ENCODE data around the gene C6orf47. TPM values are rescaled to one million over a fixed set of nuclear protein-coding genes. Genes with fewer than 3 reads are reported as not detected.

Gene C6orf47
- total RNA-seq, 1 donor from 2014 or later: 16.5 TPM

DNA sequence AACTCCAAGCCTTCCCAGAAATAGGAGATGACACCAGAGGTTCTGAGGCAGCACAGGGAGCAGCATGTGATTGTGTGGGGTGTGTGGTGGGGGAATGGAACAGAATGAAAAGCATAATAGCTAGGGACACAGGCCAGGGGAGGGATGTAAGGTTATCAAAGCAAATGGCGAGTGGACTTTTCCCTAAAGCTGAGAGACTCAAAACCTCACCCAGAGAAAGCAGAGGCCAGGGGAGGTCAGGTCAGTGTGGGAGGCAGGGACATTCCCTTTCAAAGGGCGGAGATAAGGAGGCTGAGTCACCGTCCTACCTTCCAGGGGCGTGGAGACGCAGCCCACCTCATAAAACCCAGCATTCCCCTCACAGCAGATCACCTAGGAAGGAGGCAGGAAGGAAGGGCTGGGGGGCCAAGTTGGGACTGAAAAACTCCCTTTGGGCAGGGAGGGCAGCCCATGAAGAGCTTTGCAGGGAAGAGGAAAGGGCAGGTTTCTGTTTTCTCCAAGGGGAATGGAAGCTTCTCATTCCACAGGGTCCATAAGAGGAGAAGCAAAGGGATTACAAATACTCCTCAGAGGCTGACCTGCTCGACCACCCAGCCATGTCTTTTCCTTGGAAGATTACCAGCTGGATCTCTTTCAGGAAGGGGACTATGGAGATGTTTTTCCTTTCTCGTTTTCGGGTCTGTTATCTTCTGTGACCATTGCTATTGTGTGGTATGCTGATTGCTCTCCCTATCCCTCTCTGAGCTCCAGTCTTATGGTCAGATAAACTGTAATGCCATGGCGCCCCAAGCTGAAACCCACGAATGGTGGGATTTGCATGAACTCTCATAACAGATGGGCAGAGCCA lies 29.9 kb upstream of the C6orf47 start:
- no peak for DNase-seq
- intact Hi-C loops (cut with DNase I): no loop called here

GRCh38 chr6:31689249-31690110 lies 28.9 kb upstream of the C6orf47 start:
- intact Hi-C loops (cut with DNase I): loop anchor here (10.0 kb wide), 1 partner anchor 85 kb away; the partner anchor contains the start of gene VWA7
- DNase-seq (no peak), ATAC-seq (ENCODE audit: poor library complexity) (no peak)

More for the DNA sequence above, 29.9 kb upstream of the C6orf47 start:
- no peak for ATAC-seq (ENCODE audit: poor library complexity)

GRCh38 chr6:31687860-31688693 lies 27.5 kb upstream of the C6orf47 start:
- intact Hi-C loops (cut with DNase I): loop anchor here (10.0 kb wide), 1 partner anchor 87 kb away; the partner anchor contains the start of gene VWA7
- DNase-seq: no peak
- no peak for ATAC-seq (ENCODE audit: poor library complexity)

DNA sequence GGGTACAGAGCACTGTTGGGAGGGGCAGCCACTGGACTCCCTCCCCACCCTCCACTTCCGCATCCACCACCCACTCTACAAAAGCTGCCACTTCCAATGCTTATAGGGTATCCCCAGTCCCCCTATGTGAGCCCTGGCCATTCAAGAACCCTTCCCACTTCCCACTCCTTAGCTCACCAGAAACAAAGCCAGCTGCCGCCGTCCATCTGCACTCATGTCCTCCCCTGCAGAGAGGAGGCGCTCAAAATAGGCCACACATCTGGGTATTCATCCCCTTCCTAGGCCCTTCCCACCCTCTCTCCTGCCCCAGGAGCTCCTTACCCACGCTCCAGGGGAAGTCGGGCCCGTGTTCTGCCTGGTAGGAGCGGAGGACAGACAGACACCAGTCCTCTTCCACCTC lies 26.7 kb upstream of the C6orf47 start:
- DNase-seq (no peak), ATAC-seq (ENCODE audit: poor library complexity) (no peak)
- intact Hi-C loops (cut with DNase I): loop anchor here (10.0 kb wide), 1 partner anchor 87 kb away; the partner anchor contains the start of gene VWA7

DNA sequence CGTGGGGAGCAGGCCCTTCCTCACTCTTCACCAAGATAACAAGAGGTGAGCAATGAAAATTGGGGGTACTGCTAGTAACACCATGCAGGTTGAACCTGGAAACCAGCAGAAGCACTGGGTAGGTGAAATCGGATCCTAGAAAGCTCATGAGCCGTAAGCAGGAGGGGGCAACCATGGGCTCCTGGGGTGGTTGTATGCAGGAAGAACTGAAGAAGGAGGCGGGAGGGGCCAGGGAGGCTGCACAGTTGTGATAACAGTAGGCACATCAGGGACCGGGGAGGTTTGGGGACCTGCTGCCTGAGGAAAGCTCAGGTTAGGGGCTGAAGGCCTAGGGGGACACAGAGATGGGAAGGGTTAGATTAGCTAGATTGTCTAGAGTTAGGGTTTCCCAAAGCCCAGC lies 25.9 kb upstream of the C6orf47 start:
- DNase-seq: no peak
- ATAC-seq (ENCODE audit: poor library complexity): no peak
- intact Hi-C loops (cut with DNase I): loop anchor here (10.0 kb wide), 1 partner anchor 88 kb away; the partner anchor contains the start of gene VWA7

DNA sequence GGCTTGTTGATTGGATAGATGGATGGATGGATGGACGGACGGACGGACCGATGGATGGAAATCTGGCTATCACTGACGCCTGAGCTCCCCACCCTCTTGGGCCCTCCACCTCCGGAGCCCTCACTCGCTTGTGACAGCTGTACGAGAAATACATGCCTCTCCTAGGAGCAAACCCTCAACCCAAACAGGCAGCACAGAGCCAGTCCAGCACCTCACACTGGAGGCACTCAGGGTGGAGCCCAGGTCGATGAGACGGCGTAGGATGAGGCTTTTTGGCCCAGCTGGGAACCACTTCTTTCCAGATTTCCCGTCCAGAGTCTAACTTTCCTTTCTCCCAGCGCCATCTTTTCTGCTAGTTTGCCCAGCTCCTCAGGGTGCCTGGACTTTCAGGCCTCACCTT lies 23.0 kb upstream of the C6orf47 start:
- intact Hi-C loops (cut with DNase I): loop anchor here (5.0 to 10.0 kb wide), 2 partner anchors 91 to 269 kb away; partner anchors contain the start of gene VWA7
- ATAC-seq (ENCODE audit: poor library complexity) (no peak), DNase-seq (no peak)

- DNase-seq: peak; percentile 67
- ATAC-seq (ENCODE audit: poor library complexity): peak; percentile 76
- intact Hi-C loops (cut with DNase I): loop anchor here (2.0 to 10.0 kb wide), 3 partner anchors 94 to 271 kb away; partner anchors contain the start of gene VWA7
Measured at GRCh38 chr6:31681135-31681671, 20.6 kb upstream of the C6orf47 start.

GRCh38 chr6:31680226-31681134 lies 19.9 kb upstream of the C6orf47 start, which contains the start of gene LY6G5C:
TSS of gene LY6G5C (minus strand) at chr6:31681067. CDS start at chr6:31680373, 694 bp downstream.
- ATAC-seq (ENCODE audit: poor library complexity) (peak; percentile 94), DNase-seq (peak; percentile 88)
- intact Hi-C loops (cut with DNase I): loop anchor here (2.0 to 10.0 kb wide), 3 partner anchors 94 to 272 kb away; partner anchors contain the start of gene VWA7

- no peak for ATAC-seq (ENCODE audit: poor library complexity)
- no peak for DNase-seq
- intact Hi-C loops (cut with DNase I): no loop called here
Measured at GRCh38 chr6:31677955-31678354, 17.4 kb upstream of the C6orf47 start.

DNA sequence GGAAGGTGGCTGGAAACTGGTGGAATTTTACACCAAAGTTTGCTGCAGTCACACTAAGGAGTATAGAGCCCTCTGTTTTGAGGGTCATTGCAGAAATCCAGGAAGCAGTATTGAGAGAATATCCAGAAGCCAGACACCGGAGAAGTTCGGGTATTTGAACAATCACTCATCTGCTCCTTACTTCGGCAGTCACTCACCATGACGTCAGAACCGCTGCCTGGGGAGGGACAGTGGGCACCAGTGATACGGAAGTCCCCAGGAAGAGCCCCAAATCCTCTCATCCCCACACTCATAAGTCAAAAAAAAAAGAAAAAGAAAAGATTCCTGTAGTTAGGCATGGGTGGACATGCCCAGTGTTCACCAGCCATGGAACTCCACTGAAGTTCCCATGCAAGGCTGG lies 16.3 kb upstream of the C6orf47 start:
- ATAC-seq (ENCODE audit: poor library complexity): no peak
- intact Hi-C loops (cut with DNase I): no loop called here

DNA sequence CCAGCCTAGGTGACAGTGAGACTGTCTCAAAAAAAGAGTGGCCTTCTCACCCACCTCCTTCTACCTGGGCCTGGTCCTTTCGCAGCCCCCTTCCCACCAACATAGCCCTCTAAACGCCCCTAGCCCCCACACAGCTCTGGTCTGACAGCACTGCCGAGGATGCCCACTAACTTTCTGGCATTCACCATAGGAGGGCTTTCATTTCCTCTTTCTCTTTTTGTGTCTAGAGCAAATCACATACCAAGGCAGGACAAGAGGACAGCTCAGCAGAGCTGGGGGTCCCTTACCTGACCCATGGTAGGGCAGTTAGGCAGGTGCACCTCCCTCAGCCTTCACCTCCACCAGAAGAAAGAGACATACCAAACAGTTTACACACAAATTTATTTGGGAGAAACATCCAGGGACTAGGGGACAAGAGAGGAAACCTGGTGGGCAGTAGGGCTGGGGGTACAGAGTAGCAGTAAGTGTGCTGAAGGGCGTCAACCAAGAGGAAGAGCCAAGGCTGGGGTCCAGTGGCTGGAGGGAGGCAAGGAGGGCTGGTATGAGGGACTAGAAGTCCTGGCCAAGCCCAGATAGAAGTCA lies 15.8 kb upstream of the C6orf47 start:
- DNase-seq: no peak
- intact Hi-C loops (cut with DNase I): no loop called here
- ATAC-seq (ENCODE audit: poor library complexity): no peak

More for the DNA sequence above, 16.3 kb upstream of the C6orf47 start:
- DNase-seq: no peak

GRCh38 chr6:31669676-31670075 lies 9.1 kb upstream of the C6orf47 start, which contains the start of gene LY6G5B:
TSS of gene LY6G5B (plus strand) at chr6:31669976. CDS start at chr6:31670951, 975 bp downstream.
- intact Hi-C loops (cut with DNase I): no loop called here
- ATAC-seq (ENCODE audit: poor library complexity): no peak
- no peak for DNase-seq

DNA sequence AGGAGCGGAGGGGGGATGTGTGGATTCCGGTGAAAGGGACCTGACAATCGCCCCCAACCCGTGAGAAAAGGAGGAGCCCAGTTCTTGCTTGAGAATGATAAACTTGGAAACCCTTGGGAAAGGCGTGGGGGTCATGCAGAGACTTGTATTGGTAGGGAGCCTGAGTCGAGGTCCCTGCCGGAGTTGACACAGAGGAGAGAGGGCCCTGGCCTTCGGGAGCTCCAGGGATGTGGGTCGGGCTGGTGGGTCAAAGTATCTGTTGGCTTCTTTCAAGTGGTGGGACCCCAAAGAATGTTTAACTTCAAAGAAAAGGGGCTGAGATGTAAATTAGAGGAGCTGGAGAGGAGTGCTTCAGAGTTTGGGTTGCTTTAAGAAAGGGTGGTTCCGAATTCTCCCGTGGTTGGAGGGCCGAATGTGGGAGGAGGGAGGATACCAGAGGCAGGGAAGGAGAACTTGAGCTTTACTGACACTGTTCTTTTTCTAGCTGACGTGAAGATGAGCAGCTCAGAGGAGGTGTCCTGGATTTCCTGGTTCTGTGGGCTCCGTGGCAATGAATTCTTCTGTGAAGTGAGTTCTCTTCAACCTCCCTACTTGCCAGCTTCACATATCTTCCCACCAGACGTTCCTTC lies 5.9 kb upstream of the C6orf47 start:
- intact Hi-C loops (cut with DNase I): no loop called here
- ATAC-seq (ENCODE audit: poor library complexity) (no peak), DNase-seq (no peak)

DNA sequence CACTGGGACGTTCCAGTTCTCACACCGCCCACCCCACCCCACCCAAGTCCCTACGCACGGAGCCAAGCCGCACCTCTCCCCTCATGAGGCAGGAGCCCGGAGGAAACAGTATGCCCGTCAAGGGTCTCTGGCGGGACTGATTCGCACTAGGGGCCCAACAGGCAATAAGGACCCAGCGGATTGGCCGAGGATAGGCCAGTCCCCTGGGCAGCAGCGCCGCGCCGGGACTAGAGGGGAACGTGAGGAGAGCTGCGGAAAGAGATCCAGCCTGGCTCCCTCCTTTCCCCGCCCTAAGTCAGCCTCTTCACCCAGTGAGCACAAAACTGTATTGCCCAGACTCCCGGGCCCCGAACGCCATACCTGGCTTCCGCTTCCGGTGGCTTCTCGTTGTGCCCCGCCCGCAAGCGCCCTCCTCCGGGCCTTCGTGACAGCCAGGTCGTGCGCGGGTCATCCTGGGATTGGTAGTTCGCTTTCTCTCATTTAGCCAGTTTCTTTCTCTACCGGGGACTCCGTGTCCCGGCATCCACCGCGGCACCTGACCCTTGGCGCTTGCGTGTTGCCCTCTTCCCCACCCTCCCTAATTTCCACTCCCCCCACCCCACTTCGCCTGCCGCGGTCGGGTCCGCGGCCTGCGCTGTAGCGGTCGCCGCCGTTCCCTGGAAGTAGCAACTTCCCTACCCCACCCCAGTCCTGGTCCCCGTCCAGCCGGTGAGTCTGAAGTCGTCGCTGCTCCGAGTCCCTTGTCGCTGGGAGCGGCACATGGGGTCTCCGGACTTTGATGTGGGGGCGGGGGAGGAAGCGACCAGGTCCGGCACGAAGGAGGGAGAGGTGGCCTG lies 5.1 kb upstream of the C6orf47 start, which contains the start of gene CSNK2B:
Gene CSNK2B (plus strand): TSS at position 580 of the 836 bp plus-strand sequence. CDS start 752 bp downstream, outside the sequence.
- intact Hi-C loops (cut with DNase I): no loop called here
- peak; percentile 99 for DNase-seq
- peak; percentile 91 for ATAC-seq (ENCODE audit: poor library complexity)
